K562 (cell line): ENCODE results near the gene PPP2R3C.

Experiments
- MAFF ChIP-seq: IDR thresholded peaks from 2 replicates; pipeline ENCODE4 v1.6.1; 2012; ENCODE audit warnings: low read length, improper control_type of control experiment
- NFATC3 ChIP-seq: fragments of 450-650 bp; IDR thresholded peaks from 2 replicates; pipeline ENCODE4 v1.6.1; 2017; ENCODE audit warnings: mild to moderate bottlenecking
- NFE2L1 ChIP-seq: fragments of 450-650 bp; IDR thresholded peaks from 2 replicates; pipeline ENCODE4 v1.6.1; 2016; ENCODE audit warnings: missing genetic modification characterization, low read depth, mild to moderate bottlenecking, missing compliant biosample characterization, moderate library complexity, borderline replicate concordance
- POLR2A ChIP-seq: fragments of 450-650 bp; conservative IDR thresholded peaks from 2 replicates; pipeline ENCODE4 v1.6.1; 2016
- RCOR1 ChIP-seq, 2 experiments: IDR thresholded peaks; 2 replicates each; pipeline ENCODE4 v1.6.1; 2012; ENCODE audit warnings: low read depth in 2 of 2, low read length in 2 of 2, borderline replicate concordance in 1 of 2, improper control_type of control experiment in 1 of 2
- TAL1 ChIP-seq: fragments of 450-650 bp; IDR thresholded peaks from 2 replicates; pipeline ENCODE4 v1.6.1; 2016; ENCODE audit warnings: mild to moderate bottlenecking
- TCF3 ChIP-seq: sonication (generic); formaldehyde crosslinking; IDR thresholded peaks from 2 replicates; pipeline ENCODE4 v1.4.0; 2020; ENCODE audit warnings: mild to moderate bottlenecking, missing genetic modification reagents
- TF ChIP-seq, protein P1 (sequence below), 3 experiments: IDR thresholded peaks in 2 of 3; conservative IDR thresholded peaks in 1 of 3; 2 replicates each; pipeline ENCODE4 v1.5.1; 2011 to 2012; ENCODE audit warnings: low read length in 3 of 3, mild to moderate bottlenecking in 3 of 3, control low read depth in 2 of 3, improper control_type of control experiment in 1 of 3, inconsistent platforms in 1 of 3, low read depth in 1 of 3, mixed read lengths in 1 of 3, moderate library complexity in 1 of 3; ENCODE audit not compliant: insufficient read depth in 2 of 3
- TF ChIP-seq, protein P2 (sequence below): fragments of 200-800 bp; sonication (Bioruptor generic); IDR thresholded peaks from 2 replicates; pipeline ENCODE4 v1.6.1; 2016; ENCODE audit warnings: missing genetic modification characterization, missing compliant biosample characterization

DNA sequence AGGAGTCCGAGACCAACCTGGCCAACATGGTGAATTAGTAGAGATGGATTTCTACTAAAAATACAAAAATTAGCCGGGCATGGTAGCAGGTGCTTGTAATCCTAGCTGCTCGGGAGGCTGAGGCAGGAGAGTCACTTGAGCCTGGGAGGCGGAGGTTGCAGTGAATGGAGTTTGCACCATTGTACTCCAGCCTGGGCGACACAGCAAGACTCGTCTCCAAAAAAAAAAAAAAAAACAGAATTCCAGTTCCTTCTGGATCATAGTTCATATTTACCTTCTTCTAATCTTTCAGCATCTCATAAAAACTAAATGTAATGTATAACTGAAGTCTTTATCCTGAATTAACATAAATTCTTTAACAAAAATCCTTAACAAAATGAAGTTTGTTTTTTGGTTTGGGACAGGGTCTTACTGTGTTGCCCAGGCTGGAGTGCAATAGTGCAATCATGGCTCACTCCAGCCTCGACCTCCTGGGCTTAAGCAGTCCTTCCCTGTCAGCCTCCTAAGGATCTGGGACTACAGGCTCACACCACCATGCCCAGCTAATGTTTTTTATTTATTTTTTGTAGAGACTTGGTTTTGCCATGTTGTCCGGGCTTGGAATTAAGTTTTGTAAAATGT, 38.1 kb downstream of the PPP2R3C start:
- TF ChIP-seq, protein P1, sequence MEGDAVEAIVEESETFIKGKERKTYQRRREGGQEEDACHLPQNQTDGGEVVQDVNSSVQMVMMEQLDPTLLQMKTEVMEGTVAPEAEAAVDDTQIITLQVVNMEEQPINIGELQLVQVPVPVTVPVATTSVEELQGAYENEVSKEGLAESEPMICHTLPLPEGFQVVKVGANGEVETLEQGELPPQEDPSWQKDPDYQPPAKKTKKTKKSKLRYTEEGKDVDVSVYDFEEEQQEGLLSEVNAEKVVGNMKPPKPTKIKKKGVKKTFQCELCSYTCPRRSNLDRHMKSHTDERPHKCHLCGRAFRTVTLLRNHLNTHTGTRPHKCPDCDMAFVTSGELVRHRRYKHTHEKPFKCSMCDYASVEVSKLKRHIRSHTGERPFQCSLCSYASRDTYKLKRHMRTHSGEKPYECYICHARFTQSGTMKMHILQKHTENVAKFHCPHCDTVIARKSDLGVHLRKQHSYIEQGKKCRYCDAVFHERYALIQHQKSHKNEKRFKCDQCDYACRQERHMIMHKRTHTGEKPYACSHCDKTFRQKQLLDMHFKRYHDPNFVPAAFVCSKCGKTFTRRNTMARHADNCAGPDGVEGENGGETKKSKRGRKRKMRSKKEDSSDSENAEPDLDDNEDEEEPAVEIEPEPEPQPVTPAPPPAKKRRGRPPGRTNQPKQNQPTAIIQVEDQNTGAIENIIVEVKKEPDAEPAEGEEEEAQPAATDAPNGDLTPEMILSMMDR (IDR thresholded peaks at IDR 0.05 in 2 of 3, conservative IDR thresholded peaks at IDR 0.05 in 1 of 3; ENCODE audit: insufficient read depth in 2 of 3, low read depth in 1 of 3, low read length in 3 of 3) = no peak
- no peak for TF ChIP-seq TCF3 (CRISPR knock-in tag)
- TF ChIP-seq POLR2A = no peak
- TF ChIP-seq, protein P2, sequence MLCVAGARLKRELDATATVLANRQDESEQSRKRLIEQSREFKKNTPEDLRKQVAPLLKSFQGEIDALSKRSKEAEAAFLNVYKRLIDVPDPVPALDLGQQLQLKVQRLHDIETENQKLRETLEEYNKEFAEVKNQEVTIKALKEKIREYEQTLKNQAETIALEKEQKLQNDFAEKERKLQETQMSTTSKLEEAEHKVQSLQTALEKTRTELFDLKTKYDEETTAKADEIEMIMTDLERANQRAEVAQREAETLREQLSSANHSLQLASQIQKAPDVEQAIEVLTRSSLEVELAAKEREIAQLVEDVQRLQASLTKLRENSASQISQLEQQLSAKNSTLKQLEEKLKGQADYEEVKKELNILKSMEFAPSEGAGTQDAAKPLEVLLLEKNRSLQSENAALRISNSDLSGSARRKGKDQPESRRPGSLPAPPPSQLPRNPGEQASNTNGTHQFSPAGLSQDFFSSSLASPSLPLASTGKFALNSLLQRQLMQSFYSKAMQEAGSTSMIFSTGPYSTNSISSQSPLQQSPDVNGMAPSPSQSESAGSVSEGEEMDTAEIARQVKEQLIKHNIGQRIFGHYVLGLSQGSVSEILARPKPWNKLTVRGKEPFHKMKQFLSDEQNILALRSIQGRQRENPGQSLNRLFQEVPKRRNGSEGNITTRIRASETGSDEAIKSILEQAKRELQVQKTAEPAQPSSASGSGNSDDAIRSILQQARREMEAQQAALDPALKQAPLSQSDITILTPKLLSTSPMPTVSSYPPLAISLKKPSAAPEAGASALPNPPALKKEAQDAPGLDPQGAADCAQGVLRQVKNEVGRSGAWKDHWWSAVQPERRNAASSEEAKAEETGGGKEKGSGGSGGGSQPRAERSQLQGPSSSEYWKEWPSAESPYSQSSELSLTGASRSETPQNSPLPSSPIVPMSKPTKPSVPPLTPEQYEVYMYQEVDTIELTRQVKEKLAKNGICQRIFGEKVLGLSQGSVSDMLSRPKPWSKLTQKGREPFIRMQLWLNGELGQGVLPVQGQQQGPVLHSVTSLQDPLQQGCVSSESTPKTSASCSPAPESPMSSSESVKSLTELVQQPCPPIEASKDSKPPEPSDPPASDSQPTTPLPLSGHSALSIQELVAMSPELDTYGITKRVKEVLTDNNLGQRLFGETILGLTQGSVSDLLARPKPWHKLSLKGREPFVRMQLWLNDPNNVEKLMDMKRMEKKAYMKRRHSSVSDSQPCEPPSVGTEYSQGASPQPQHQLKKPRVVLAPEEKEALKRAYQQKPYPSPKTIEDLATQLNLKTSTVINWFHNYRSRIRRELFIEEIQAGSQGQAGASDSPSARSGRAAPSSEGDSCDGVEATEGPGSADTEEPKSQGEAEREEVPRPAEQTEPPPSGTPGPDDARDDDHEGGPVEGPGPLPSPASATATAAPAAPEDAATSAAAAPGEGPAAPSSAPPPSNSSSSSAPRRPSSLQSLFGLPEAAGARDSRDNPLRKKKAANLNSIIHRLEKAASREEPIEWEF (CRISPR knock-in tag) = no peak
- no peak for TF ChIP-seq RCOR1 (IDR thresholded peaks at IDR 0.05; ENCODE audit: borderline replicate concordance in 1 of 2, low read depth in 2 of 2, low read length in 2 of 2)
- no peak for TF ChIP-seq NFE2L1 (tag)
- TF ChIP-seq MAFF = no peak
- no peak for TF ChIP-seq NFATC3
- TF ChIP-seq TAL1 = no peak
